ENCODE results near the gene THPO. TPM values are rescaled to one million over a fixed set of nuclear protein-coding genes. Genes with fewer than 3 reads are reported as not detected.

THPO gene
- total RNA-seq, 1 donor from 2014 or later, result 0.24 TPM

GRCh38 chr3:184355261-184356040 is 22.6 kb downstream of the THPO start:
- H3K27me3 ChIP-seq (ENCODE audit: low read depth), result no peaks in the 10 kb centered on the region
- ATAC-seq (no peak), DNase-seq (peak; percentile 39)
- peaks cover 10% of the 10 kb centered on the region for H3K36me3 ChIP-seq
- H3K4me3 ChIP-seq, result no peak overlapping the region
- H3K4me1 ChIP-seq, result peaks cover under 1% of the 10 kb centered on the region
- no peak for TF ChIP-seq CTCF (IDR thresholded peaks at IDR 0.05)
- H3K9me3 ChIP-seq, result no peaks in the 10 kb centered on the region
- H3K27ac ChIP-seq, result no peak overlapping the region
- intact Hi-C loops (cut with DNase I), result no loop called here

DNA sequence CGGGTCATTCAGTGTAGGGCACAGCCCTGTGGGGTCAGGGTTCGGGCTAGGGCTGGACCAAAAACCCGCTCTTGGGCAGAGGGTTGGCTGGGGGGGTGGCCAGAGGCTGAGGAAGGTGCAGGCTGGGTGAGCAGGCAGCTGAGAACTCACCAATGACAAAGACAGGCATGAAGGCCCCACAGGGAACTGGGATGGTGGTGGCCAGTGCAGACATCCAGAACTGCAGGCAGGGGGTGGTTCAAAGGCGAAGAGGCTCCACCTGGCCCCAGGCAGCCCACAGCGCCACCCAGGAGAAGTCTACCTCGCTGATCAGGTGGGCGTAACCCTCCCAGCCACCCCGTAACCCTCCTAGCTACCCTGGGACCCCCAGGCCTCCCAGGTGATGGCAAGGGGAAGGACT is 23.3 kb downstream of the THPO start:
- no peaks in the 10 kb centered on the region for H3K4me1 ChIP-seq
- H3K27ac ChIP-seq, result no peak overlapping the region
- no peaks in the 10 kb centered on the region for H3K9me3 ChIP-seq
- no peak overlapping the region for H3K4me3 ChIP-seq
- DNase-seq (peak; percentile 39), ATAC-seq (no peak)
- intact Hi-C loops (cut with DNase I), result no loop called here
- no peak for TF ChIP-seq CTCF (IDR thresholded peaks at IDR 0.05)
- H3K27me3 ChIP-seq (ENCODE audit: low read depth), result no peaks in the 10 kb centered on the region
- H3K36me3 ChIP-seq, result peaks cover 10% of the 10 kb centered on the region

DNA sequence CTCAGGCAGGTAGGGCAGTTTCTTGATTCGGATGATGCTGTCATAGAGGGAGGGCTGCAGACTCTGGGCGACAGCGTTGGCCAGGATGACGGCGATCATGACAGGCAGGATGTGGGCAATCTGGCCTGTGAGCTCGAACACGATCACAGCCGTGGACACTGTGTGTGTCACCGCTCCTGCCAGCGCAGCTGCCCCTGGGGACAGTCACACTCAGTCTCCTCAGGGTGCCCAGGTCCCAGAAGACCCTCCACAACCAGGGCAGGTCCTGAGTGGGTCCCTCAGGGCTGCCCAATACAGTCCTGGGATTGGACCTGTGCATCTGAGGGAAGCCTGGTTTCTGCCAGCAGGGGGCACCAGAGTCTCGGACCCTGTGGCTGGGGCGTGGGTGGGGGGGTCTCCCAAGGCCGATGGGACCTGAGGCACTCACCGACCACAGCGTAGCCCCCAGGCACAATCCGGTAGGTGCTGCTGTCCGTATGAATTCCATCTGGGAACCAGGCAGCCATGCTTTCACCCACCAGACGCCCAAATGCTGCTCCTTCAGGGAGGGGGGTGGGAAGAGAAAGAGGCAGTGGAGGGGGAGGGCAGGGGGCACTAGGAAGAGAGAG is 23.8 kb downstream of the THPO start:
- Histone ChIP-seq H3K4me1 (no peaks in the 10 kb centered on the region), H3K27ac (no peak overlapping the region), H3K4me3 (no peak overlapping the region), H3K27me3 (ENCODE audit: low read depth) (no peaks in the 10 kb centered on the region), H3K36me3 (peaks cover 10% of the 10 kb centered on the region), H3K9me3 (no peaks in the 10 kb centered on the region)
- DNase-seq (peak; percentile 69), ATAC-seq (peak; percentile 60 to 63)
- peak; percentile 70 for TF ChIP-seq CTCF (IDR thresholded peaks at IDR 0.05)
- intact Hi-C loops (cut with DNase I), result no loop called here

DNA sequence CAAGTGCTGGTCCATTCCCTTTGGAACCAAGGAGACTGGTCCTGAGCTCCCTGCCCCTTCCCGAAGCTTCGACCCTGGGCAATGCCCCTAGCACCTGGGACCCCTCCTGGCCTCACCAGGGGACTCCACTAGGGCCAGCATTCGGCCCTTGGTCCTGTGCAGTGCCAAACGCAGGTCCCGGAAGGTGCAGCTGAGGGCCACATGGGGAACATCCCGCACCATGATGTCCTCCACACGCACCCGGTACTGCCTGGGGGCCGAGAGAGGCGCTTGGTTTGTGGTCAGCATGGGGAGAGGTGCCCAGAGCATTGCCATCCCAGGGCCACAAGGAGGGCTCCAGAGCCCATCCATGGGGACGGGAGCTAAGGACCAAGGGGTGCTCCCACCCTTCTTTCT is 24.5 kb downstream of the THPO start:
- intact Hi-C loops (cut with DNase I), result no loop called here
- no peak overlapping the region for H3K27ac ChIP-seq
- H3K27me3 ChIP-seq (ENCODE audit: low read depth), result no peaks in the 10 kb centered on the region
- TF ChIP-seq CTCF (IDR thresholded peaks at IDR 0.05), result no peak
- H3K4me3 ChIP-seq, result no peak overlapping the region
- ATAC-seq, result no peak
- H3K4me1 ChIP-seq, result no peaks in the 10 kb centered on the region
- DNase-seq, result no peak
- no peaks in the 10 kb centered on the region for H3K9me3 ChIP-seq
- peaks cover 10% of the 10 kb centered on the region for H3K36me3 ChIP-seq

DNA sequence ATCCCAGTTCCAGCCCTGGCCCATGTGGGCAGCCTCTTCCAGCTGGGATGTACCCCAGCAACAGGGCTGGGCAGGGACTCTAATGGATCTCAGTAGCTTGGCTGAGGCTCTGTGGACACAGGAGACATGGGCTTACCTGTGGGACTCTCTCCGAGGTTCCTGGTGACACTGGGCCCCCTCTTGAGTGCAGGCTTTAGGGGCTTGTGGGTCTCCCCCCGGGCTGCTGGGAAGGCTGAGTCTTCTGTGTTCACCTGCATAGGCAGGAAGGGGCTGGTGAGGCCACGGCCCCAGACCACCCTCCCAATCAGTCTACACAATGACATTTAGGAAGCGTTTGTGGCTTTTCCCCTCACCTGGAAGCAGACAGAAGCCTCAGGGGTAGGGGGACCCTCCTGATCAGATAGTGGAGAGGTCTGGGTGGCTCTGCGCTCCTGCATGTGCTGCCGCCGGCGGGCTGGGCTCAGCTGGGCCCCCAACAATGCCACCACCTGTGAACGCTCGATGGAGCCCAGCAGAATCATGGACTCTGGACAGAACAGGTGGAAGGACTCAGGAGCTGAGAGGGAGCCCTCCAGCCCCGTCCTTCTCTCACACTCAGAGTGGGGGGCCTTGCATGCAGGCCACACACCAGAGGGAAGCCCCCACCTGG is 25.0 kb downstream of the THPO start:
- DNase-seq, result no peak
- no peak for TF ChIP-seq CTCF (IDR thresholded peaks at IDR 0.05)
- intact Hi-C loops (cut with DNase I), result no loop called here
- Histone ChIP-seq H3K4me1 (no peaks in the 10 kb centered on the region), H3K27ac (no peak overlapping the region), H3K4me3 (no peak overlapping the region), H3K27me3 (ENCODE audit: low read depth) (no peaks in the 10 kb centered on the region), H3K36me3 (peaks cover 6% of the 10 kb centered on the region), H3K9me3 (no peaks in the 10 kb centered on the region)
- no peak for ATAC-seq
